ENCODE measurements around the gene CADM1.

CADM1 gene

GRCh38 chr11:115169251-115169650 lies 335.0 kb downstream of the CADM1 start:
- Histone ChIP-seq H3K27me3 (peaks cover 8% of the 10 kb centered on the region), H3K36me3 (no peaks in the 10 kb centered on the region), H3K4me1 (ENCODE audit: control insufficient read depth in 1 of 2, insufficient read depth in 1 of 2, low read depth in 1 of 2, low read length in 1 of 2) (no peaks in the 10 kb centered on the region), H3K4me3 (ENCODE audit: low read depth in 1 of 2, low read length in 1 of 2) (no peak overlapping the region), H3K27ac (no peak overlapping the region), H3K9me3 (no peaks in the 10 kb centered on the region)
- no peak for TF ChIP-seq CTCF (IDR thresholded peaks at IDR 0.05)

GRCh38 chr11:115168686-115169085 lies 335.5 kb downstream of the CADM1 start:
- no peaks in the 10 kb centered on the region for H3K9me3 ChIP-seq
- TF ChIP-seq CTCF (IDR thresholded peaks at IDR 0.05) = no peak
- H3K27ac ChIP-seq = no peak overlapping the region
- H3K4me3 ChIP-seq (ENCODE audit: low read depth in 1 of 2, low read length in 1 of 2) = no peak overlapping the region
- no peaks in the 10 kb centered on the region for H3K4me1 ChIP-seq (ENCODE audit: control insufficient read depth in 1 of 2, insufficient read depth in 1 of 2, low read depth in 1 of 2, low read length in 1 of 2)
- H3K36me3 ChIP-seq = no peaks in the 10 kb centered on the region
- H3K27me3 ChIP-seq = peaks cover 8% of the 10 kb centered on the region

- Histone ChIP-seq H3K4me3 (ENCODE audit: low read depth in 1 of 2, low read length in 1 of 2) (no peak overlapping the region), H3K27me3 (peaks cover 8% of the 10 kb centered on the region), H3K9me3 (no peaks in the 10 kb centered on the region), H3K4me1 (ENCODE audit: control insufficient read depth in 1 of 2, insufficient read depth in 1 of 2, low read depth in 1 of 2, low read length in 1 of 2) (no peaks in the 10 kb centered on the region), H3K36me3 (no peaks in the 10 kb centered on the region), H3K27ac (no peak overlapping the region)
- TF ChIP-seq CTCF (IDR thresholded peaks at IDR 0.05) = no peak
Measured at GRCh38 chr11:115168229-115168671, 336.0 kb downstream of the CADM1 start.

GRCh38 chr11:115167456-115167855 lies 336.8 kb downstream of the CADM1 start:
- H3K27me3 ChIP-seq = peaks cover 8% of the 10 kb centered on the region
- H3K4me1 ChIP-seq (ENCODE audit: control insufficient read depth in 1 of 2, insufficient read depth in 1 of 2, low read depth in 1 of 2, low read length in 1 of 2) = no peaks in the 10 kb centered on the region
- no peaks in the 10 kb centered on the region for H3K9me3 ChIP-seq
- H3K4me3 ChIP-seq (ENCODE audit: low read depth in 1 of 2, low read length in 1 of 2) = no peak overlapping the region
- TF ChIP-seq CTCF (IDR thresholded peaks at IDR 0.05) = no peak
- H3K36me3 ChIP-seq = no peaks in the 10 kb centered on the region
- no peak overlapping the region for H3K27ac ChIP-seq

- Histone ChIP-seq H3K4me1 (ENCODE audit: control insufficient read depth in 1 of 2, insufficient read depth in 1 of 2, low read depth in 1 of 2, low read length in 1 of 2) (no peaks in the 10 kb centered on the region), H3K27me3 (peaks cover 8% of the 10 kb centered on the region), H3K27ac (no peak overlapping the region), H3K9me3 (no peaks in the 10 kb centered on the region), H3K4me3 (ENCODE audit: low read depth in 1 of 2, low read length in 1 of 2) (no peak overlapping the region), H3K36me3 (no peaks in the 10 kb centered on the region)
- TF ChIP-seq CTCF (IDR thresholded peaks at IDR 0.05) = no peak
Measured at GRCh38 chr11:115166820-115167219, 337.4 kb downstream of the CADM1 start.

GRCh38 chr11:115164774-115165173 lies 339.4 kb downstream of the CADM1 start:
- Histone ChIP-seq H3K27ac (no peak overlapping the region), H3K36me3 (no peaks in the 10 kb centered on the region), H3K4me1 (ENCODE audit: control insufficient read depth in 1 of 2, insufficient read depth in 1 of 2, low read depth in 1 of 2, low read length in 1 of 2) (no peaks in the 10 kb centered on the region), H3K4me3 (ENCODE audit: low read depth in 1 of 2, low read length in 1 of 2) (no peak overlapping the region), H3K9me3 (no peaks in the 10 kb centered on the region), H3K27me3 (peaks cover 8% of the 10 kb centered on the region)
- no peak for TF ChIP-seq CTCF (IDR thresholded peaks at IDR 0.05)
